ENCODE results near the gene RBM28. TPM values are rescaled to one million over a fixed set of nuclear protein-coding genes. Genes with fewer than 3 reads are reported as not detected.

RBM28 gene, protein sequence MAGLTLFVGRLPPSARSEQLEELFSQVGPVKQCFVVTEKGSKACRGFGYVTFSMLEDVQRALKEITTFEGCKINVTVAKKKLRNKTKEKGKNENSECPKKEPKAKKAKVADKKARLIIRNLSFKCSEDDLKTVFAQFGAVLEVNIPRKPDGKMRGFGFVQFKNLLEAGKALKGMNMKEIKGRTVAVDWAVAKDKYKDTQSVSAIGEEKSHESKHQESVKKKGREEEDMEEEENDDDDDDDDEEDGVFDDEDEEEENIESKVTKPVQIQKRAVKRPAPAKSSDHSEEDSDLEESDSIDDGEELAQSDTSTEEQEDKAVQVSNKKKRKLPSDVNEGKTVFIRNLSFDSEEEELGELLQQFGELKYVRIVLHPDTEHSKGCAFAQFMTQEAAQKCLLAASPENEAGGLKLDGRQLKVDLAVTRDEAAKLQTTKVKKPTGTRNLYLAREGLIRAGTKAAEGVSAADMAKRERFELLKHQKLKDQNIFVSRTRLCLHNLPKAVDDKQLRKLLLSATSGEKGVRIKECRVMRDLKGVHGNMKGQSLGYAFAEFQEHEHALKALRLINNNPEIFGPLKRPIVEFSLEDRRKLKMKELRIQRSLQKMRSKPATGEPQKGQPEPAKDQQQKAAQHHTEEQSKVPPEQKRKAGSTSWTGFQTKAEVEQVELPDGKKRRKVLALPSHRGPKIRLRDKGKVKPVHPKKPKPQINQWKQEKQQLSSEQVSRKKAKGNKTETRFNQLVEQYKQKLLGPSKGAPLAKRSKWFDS
- polyA plus RNA-seq = 16.7 to 36.4 TPM (median 30.4 TPM) in 3 replicates
- polyA plus RNA-seq (2011; ENCODE audit: low read depth) = 36.5 TPM
- 16.6 and 19.4 TPM in 2 replicates for polyA plus RNA-seq (2011; cell fraction: cytosol; rRNA removed)
- polyA plus RNA-seq (2011; cell fraction: nucleus; rRNA removed) = 54.0 and 67.1 TPM in 2 replicates
- 29.8 and 40.8 TPM in 2 replicates for polyA plus RNA-seq (2012; ENCODE audit: low replicate concordance)
- 4.2 to 10.5 TPM (median 6.3 TPM) in 3 replicates for polyA minus RNA-seq
- 15.3 TPM for polyA minus RNA-seq (2011; cell fraction: cytosol; rRNA and poly(A)+ RNA removed)
- 8.0 and 19.0 TPM in 2 replicates for polyA minus RNA-seq (2011; cell fraction: nucleus; rRNA and poly(A)+ RNA removed)

- FAIRE-seq = peak; percentile 23
- Histone ChIP-seq H3K9me1 (ENCODE audit: control insufficient read depth, extremely low read depth, insufficient read depth, low read length) (no peaks in the 10 kb centered on the region), H3K27me3 (ENCODE audit: control insufficient read depth, extremely low read depth, insufficient read depth, low read length) (peaks cover under 1% of the 10 kb centered on the region), H3K36me3 (ENCODE audit: control insufficient read depth in 2 of 2, extremely low read depth in 1 of 2, insufficient read depth in 2 of 2, low read length in 2 of 2) (peaks cover 3 to 13% of the 10 kb centered on the region in 2 experiments), H3K4me1 (ENCODE audit: control insufficient read depth, extremely low read depth, insufficient read depth, low read length) (peaks cover 12% of the 10 kb centered on the region), H4K20me1 (ENCODE audit: control insufficient read depth, extremely low read depth, insufficient read depth, low read length) (no peaks in the 10 kb centered on the region), H2AFZ (ENCODE audit: control insufficient read depth, low read length) (peak within 1 kb of the TSS; percentile 81), H3K9ac (ENCODE audit: control insufficient read depth, extremely low read depth, insufficient read depth, low read length) (peak within 1 kb of the TSS; percentile 88), H3K4me3 (ENCODE audit: control insufficient read depth in 2 of 3, extremely low read depth in 1 of 3, insufficient read depth in 2 of 3, low read depth in 1 of 3, low read length in 3 of 3) (peak within 1 kb of the TSS; percentile 89 to 99 (median 99)), H3K79me2 (ENCODE audit: control insufficient read depth, insufficient read depth, low read length) (peaks cover 41% of the 10 kb centered on the region), H3K27ac (ENCODE audit: control insufficient read depth, insufficient read depth, low read length) (peak within 1 kb of the TSS; percentile 79), H3K4me2 (ENCODE audit: control insufficient read depth, extremely low read depth, insufficient read depth, low read depth, low read length) (peak within 1 kb of the TSS; percentile 100), H3K9me3 (ENCODE audit: control insufficient read depth, low read depth, low read length) (no peaks in the 10 kb centered on the region)
- peak; percentile 44 for DNase-seq (ENCODE audit: low read depth, low spot score)
- dilution Hi-C loops (cut with MboI; ENCODE audit: extremely low pct_ligation_motif_present, low sequenced_read_pairs) = no loop called here
- TF ChIP-seq CTCF (optimal IDR thresholded peaks at IDR 0.05 in 1 of 3, IDR thresholded peaks at IDR 0.05 in 1 of 3, conservative IDR thresholded peaks at IDR 0.05 in 1 of 3; ENCODE audit: extremely low read depth in 1 of 3, insufficient read depth in 2 of 3, low read length in 3 of 3) (no peak), EZH2 (IDR thresholded peaks at IDR 0.05; ENCODE audit: low read length) (no peak)
These were observed at the start of gene RBM28 for GRCh38 chr7:128343554-128344430. TSS of gene RBM28 (minus strand) at chr7:128343908. CDS start at chr7:128343793, 115 bp downstream.

Measured in keratinocyte (primary cell).